C4-2B (cell line): Measurements from ENCODE around the gene SMAGP.
"Not testable (repeated sequence)": the region's sequence is repeated elsewhere in the genome, so short reads cannot be mapped to it uniquely, and the experiment has no call there.

Source experiments
- H3K27ac ChIP-seq: fragments of 450-650 bp; 2 replicates; pipeline ENCODE4 v1.5.1; 2017
- CTCF ChIP-seq: fragments of 450-650 bp; conservative IDR thresholded peaks from 2 replicates; pipeline ENCODE4 v1.5.1; 2017; ENCODE audit warnings: mild to moderate bottlenecking
- ZFX ChIP-seq: fragments of 450-650 bp; IDR thresholded peaks from 2 replicates; pipeline ENCODE4 v1.6.1; 2017

The SMAGP gene

GRCh38 chr12:51270067-51270950 is at the start of gene SMAGP:
Gene SMAGP, minus strand, starts transcription at chr12:51270415. Its CDS starts 1,137 bp downstream, at chr12:51269278.
- peak within 1 kb of the TSS; percentile 81 for H3K27ac ChIP-seq
- TF ChIP-seq CTCF: no peak
- TF ChIP-seq ZFX: peak; percentile 69; the same call in 1 of the 2 replicates

GRCh38 chr12:51318846-51319599 is 48.8 kb upstream of the SMAGP start:
- TF ChIP-seq ZFX: no peak
- TF ChIP-seq CTCF: no peak

GRCh38 chr12:51318057-51318806 is 48.0 kb upstream of the SMAGP start:
- H3K27ac ChIP-seq: not testable (repeated sequence)

More at GRCh38 chr12:51318846-51319599, 48.8 kb upstream of the SMAGP start:
- no peak overlapping the region for H3K27ac ChIP-seq

GRCh38 chr12:51311389-51311788 is 41.2 kb upstream of the SMAGP start:
- TF ChIP-seq CTCF: no peak
- no peak overlapping the region for H3K27ac ChIP-seq

GRCh38 chr12:51307655-51308593 is 37.7 kb upstream of the SMAGP start:
- no peak overlapping the region for H3K27ac ChIP-seq
- TF ChIP-seq ZFX (no peak), CTCF (no peak)

GRCh38 chr12:51306507-51306906 is 36.3 kb upstream of the SMAGP start:
- no peak overlapping the region for H3K27ac ChIP-seq

GRCh38 chr12:51300768-51301167 is 30.6 kb upstream of the SMAGP start:
- not testable (repeated sequence) for H3K27ac ChIP-seq

More at GRCh38 chr12:51306507-51306906, 36.3 kb upstream of the SMAGP start:
- TF ChIP-seq ZFX: no peak
- TF ChIP-seq CTCF: no peak
